ENCODE results near the gene FAM114A1. TPM values are rescaled to one million over a fixed set of nuclear protein-coding genes. Genes with fewer than 3 reads are reported as not detected.

The FAM114A1 gene
- total and polyA plus RNA-seq, 2 experiments from 2014 or later, result 110 to 140 TPM

DNA sequence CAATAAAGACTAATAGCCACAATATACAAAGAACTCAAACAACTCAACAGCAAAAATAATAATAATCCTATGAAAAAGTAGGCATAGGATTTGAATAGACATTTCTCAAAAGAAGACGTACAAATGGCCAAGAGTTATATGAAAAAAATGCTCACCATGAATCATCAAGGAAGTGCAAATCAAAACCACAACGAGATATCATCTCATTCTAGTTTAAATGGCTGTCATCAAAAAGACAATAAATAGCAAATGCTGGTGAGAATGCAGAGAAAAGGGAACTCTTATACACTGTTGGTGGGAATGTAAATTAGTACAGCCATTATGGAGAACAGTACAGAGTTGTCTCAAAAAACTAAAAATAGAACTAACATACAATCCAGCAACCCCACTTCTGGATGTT is 29.8 kb upstream of the FAM114A1 start:
- Histone ChIP-seq H3K4me2 (no peak overlapping the region), H2AFZ (no peak overlapping the region), H3K4me1 (ENCODE audit: insufficient read depth) (no peaks in the 10 kb centered on the region), H3K27me3 (no peaks in the 10 kb centered on the region), H3K27ac (no peak overlapping the region), H3K4me3 (no peak overlapping the region), H3K79me2 (no peaks in the 10 kb centered on the region), H3K36me3 (replicated peaks; ENCODE audit: insufficient read depth, low read depth) (no peaks in the 10 kb centered on the region), H3K9me3 (ENCODE audit: low read depth) (no peaks in the 10 kb centered on the region), H4K20me1 (ENCODE audit: insufficient read depth, poor library complexity, severe bottlenecking) (no peaks in the 10 kb centered on the region), H3K9me2 (replicated peaks; ENCODE audit: insufficient read depth) (no peaks in the 10 kb centered on the region)
- 81% methylated on average over 2 of the region's 2 CpGs for WGBS (ENCODE audit: low lambda C conversion rate, missing lambda C conversion rate)
- TF ChIP-seq EZH2 (IDR thresholded peaks at IDR 0.05; ENCODE audit: borderline replicate concordance) (no peak), EZH2phosphoT487 (IDR thresholded peaks at IDR 0.05; ENCODE audit: low read depth, severe bottlenecking, unreplicated experiment) (no peak)
- TF ChIP-seq, protein P1, sequence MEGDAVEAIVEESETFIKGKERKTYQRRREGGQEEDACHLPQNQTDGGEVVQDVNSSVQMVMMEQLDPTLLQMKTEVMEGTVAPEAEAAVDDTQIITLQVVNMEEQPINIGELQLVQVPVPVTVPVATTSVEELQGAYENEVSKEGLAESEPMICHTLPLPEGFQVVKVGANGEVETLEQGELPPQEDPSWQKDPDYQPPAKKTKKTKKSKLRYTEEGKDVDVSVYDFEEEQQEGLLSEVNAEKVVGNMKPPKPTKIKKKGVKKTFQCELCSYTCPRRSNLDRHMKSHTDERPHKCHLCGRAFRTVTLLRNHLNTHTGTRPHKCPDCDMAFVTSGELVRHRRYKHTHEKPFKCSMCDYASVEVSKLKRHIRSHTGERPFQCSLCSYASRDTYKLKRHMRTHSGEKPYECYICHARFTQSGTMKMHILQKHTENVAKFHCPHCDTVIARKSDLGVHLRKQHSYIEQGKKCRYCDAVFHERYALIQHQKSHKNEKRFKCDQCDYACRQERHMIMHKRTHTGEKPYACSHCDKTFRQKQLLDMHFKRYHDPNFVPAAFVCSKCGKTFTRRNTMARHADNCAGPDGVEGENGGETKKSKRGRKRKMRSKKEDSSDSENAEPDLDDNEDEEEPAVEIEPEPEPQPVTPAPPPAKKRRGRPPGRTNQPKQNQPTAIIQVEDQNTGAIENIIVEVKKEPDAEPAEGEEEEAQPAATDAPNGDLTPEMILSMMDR (IDR thresholded peaks at IDR 0.05; ENCODE audit: poor library complexity), result no peak
- DNase-seq (ENCODE audit: low spot score), result no peak

- Histone ChIP-seq H3K4me3 (no peak overlapping the region), H4K20me1 (ENCODE audit: insufficient read depth, poor library complexity, severe bottlenecking) (no peaks in the 10 kb centered on the region), H3K79me2 (no peaks in the 10 kb centered on the region), H3K27ac (no peak overlapping the region), H3K4me2 (no peak overlapping the region), H3K36me3 (replicated peaks; ENCODE audit: insufficient read depth, low read depth) (no peaks in the 10 kb centered on the region), H3K27me3 (no peaks in the 10 kb centered on the region), H3K9me2 (replicated peaks; ENCODE audit: insufficient read depth) (no peaks in the 10 kb centered on the region), H3K9me3 (ENCODE audit: low read depth) (no peaks in the 10 kb centered on the region), H3K4me1 (ENCODE audit: insufficient read depth) (no peaks in the 10 kb centered on the region), H2AFZ (no peak overlapping the region)
- no peak for DNase-seq (ENCODE audit: low spot score)
- 66% methylated on average over 4 of the region's 4 CpGs for WGBS (ENCODE audit: low lambda C conversion rate, missing lambda C conversion rate)
- TF ChIP-seq EZH2 (IDR thresholded peaks at IDR 0.05; ENCODE audit: borderline replicate concordance) (no peak), EZH2phosphoT487 (IDR thresholded peaks at IDR 0.05; ENCODE audit: low read depth, severe bottlenecking, unreplicated experiment) (no peak)
- TF ChIP-seq, protein P1 (IDR thresholded peaks at IDR 0.05; ENCODE audit: poor library complexity), result no peak
These were observed 24.6 kb upstream of the FAM114A1 start for GRCh38 chr4:38842994-38843393.

DNA sequence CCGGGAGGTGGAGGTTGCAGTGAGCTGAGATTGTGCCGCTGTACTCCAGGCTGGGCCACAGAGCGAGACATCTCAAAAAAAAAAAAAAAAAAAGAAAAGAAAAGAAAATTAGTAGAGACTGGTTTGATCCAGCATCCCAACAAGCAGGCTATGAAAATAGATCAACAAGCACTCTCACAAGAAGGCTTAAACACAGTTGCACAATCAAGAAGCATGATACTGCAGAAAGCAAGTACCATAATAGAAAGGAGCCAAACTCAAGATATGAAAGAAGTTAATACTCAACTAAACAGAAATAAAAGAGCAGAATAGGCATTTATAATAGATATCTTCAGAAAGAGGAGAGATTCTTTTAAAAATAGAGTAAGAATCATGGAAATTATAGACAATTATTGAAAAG is 21.6 kb upstream of the FAM114A1 start:
- Histone ChIP-seq H3K36me3 (replicated peaks; ENCODE audit: insufficient read depth, low read depth) (no peaks in the 10 kb centered on the region), H3K27ac (no peak overlapping the region), H3K9me3 (ENCODE audit: low read depth) (no peaks in the 10 kb centered on the region), H3K9me2 (replicated peaks; ENCODE audit: insufficient read depth) (no peaks in the 10 kb centered on the region), H3K79me2 (no peaks in the 10 kb centered on the region), H3K27me3 (no peaks in the 10 kb centered on the region), H4K20me1 (ENCODE audit: insufficient read depth, poor library complexity, severe bottlenecking) (no peaks in the 10 kb centered on the region), H2AFZ (no peak overlapping the region), H3K4me3 (no peak overlapping the region), H3K4me2 (no peak overlapping the region), H3K4me1 (ENCODE audit: insufficient read depth) (no peaks in the 10 kb centered on the region)
- no peak for DNase-seq (ENCODE audit: low spot score)
- TF ChIP-seq, protein P1 (IDR thresholded peaks at IDR 0.05; ENCODE audit: poor library complexity), result no peak
- no peak for TF ChIP-seq EZH2phosphoT487 (IDR thresholded peaks at IDR 0.05; ENCODE audit: low read depth, severe bottlenecking, unreplicated experiment)
- 61% methylated on average over 3 of the region's 3 CpGs for WGBS (ENCODE audit: low lambda C conversion rate, missing lambda C conversion rate)

- Histone ChIP-seq H3K36me3 (replicated peaks; ENCODE audit: insufficient read depth, low read depth) (no peaks in the 10 kb centered on the region), H3K79me2 (no peaks in the 10 kb centered on the region), H3K4me2 (no peak overlapping the region), H2AFZ (no peak overlapping the region), H4K20me1 (ENCODE audit: insufficient read depth, poor library complexity, severe bottlenecking) (no peaks in the 10 kb centered on the region), H3K27me3 (no peaks in the 10 kb centered on the region), H3K4me3 (no peak overlapping the region), H3K9me2 (replicated peaks; ENCODE audit: insufficient read depth) (no peaks in the 10 kb centered on the region), H3K9me3 (ENCODE audit: low read depth) (no peaks in the 10 kb centered on the region), H3K27ac (no peak overlapping the region), H3K4me1 (ENCODE audit: insufficient read depth) (no peaks in the 10 kb centered on the region)
- TF ChIP-seq, protein P1 (IDR thresholded peaks at IDR 0.05; ENCODE audit: poor library complexity), result no peak
- TF ChIP-seq EZH2phosphoT487 (IDR thresholded peaks at IDR 0.05; ENCODE audit: low read depth, severe bottlenecking, unreplicated experiment), result no peak
- TF ChIP-seq EZH2 (IDR thresholded peaks at IDR 0.05; ENCODE audit: borderline replicate concordance), result no peak
- 84% methylated on average over 5 of the region's 5 CpGs for WGBS (ENCODE audit: low lambda C conversion rate, missing lambda C conversion rate)
- DNase-seq (ENCODE audit: low spot score), result no peak
These were observed 12.1 kb upstream of the FAM114A1 start for GRCh38 chr4:38855466-38855865.
